SK-N-SH treated with all-trans-retinoic acid at 6 μM for 48 hours (cell line): ENCODE results near the gene EXOSC1.
A peak's percentile ranks its signal among the peaks of the same experiment; 100 is the strongest.

Source experiments
- ATAC-seq: fragments of 200-7000 bp; cut with Tn5 transposase; 3 replicates; pipeline ENCODE4 v1.9.1; 2020; ENCODE audit warnings: mild to moderate bottlenecking, moderate library complexity
- ARNTL ChIP-seq: fragments of 450-650 bp; formaldehyde crosslinking; IDR thresholded peaks from 2 replicates; pipeline ENCODE4 v1.5.0; 2020; ENCODE audit warnings: low read depth, mild to moderate bottlenecking, moderate library complexity, borderline replicate concordance
- CSDC2 ChIP-seq: fragments of 250-450 bp; sonication (Bioruptor Pico); IDR thresholded peaks from 2 replicates; pipeline ENCODE4 v1.5.0; 2020; ENCODE audit warnings: mild to moderate bottlenecking, moderate library complexity
- ISL1 ChIP-seq: fragments of 250-450 bp; sonication (Bioruptor Pico); IDR thresholded peaks from 2 replicates; pipeline ENCODE4 v2.1.2; 2022; ENCODE audit warnings: mild to moderate bottlenecking, moderate library complexity
- SNAI2 ChIP-seq: fragments of 250-450 bp; sonication (Bioruptor Pico); IDR thresholded peaks from 2 replicates; pipeline ENCODE4 v1.5.0; 2020; ENCODE audit warnings: mild to moderate bottlenecking, moderate library complexity
- TCF4 ChIP-seq: fragments of 250-450 bp; sonication (Bioruptor Pico); IDR thresholded peaks from 2 replicates; pipeline ENCODE4 v1.8.0; 2021; ENCODE audit warnings: mild to moderate bottlenecking, moderate library complexity, borderline replicate concordance
- ZC3H10 ChIP-seq: fragments of 250-450 bp; sonication (Bioruptor Pico); IDR thresholded peaks from 2 replicates; pipeline ENCODE4 v1.5.1; 2021; ENCODE audit warnings: mild to moderate bottlenecking, moderate library complexity
- ZFP3 ChIP-seq: fragments of 250-450 bp; sonication (Bioruptor Pico); IDR thresholded peaks from 2 replicates; pipeline ENCODE4 v1.5.0; 2020; ENCODE audit warnings: mild to moderate bottlenecking, moderate library complexity
- ZFP30 ChIP-seq: fragments of 450-650 bp; formaldehyde crosslinking; IDR thresholded peaks from 2 replicates; pipeline ENCODE4 v1.5.0; 2022; ENCODE audit warnings: mild to moderate bottlenecking, moderate library complexity
- ZNF8 ChIP-seq: fragments of 450-650 bp; formaldehyde crosslinking; IDR thresholded peaks from 2 replicates; pipeline ENCODE4 v1.5.0; 2020; ENCODE audit warnings: mild to moderate bottlenecking, moderate library complexity
- TF ChIP-seq, protein P1 (sequence below): fragments of 250-450 bp; sonication (Bioruptor Pico); IDR thresholded peaks from 2 replicates; pipeline ENCODE4 v1.5.1; 2020; ENCODE audit warnings: low read depth, mild to moderate bottlenecking, moderate library complexity
- TF ChIP-seq, protein P2 (sequence below): fragments of 250-450 bp; sonication (Bioruptor Pico); IDR thresholded peaks from 2 replicates; pipeline ENCODE4 v1.8.0; 2020; ENCODE audit warnings: mild to moderate bottlenecking, moderate library complexity, borderline replicate concordance
- TF ChIP-seq, protein P3 (sequence below): fragments of 250-450 bp; sonication (Bioruptor Pico); IDR thresholded peaks from 2 replicates; pipeline ENCODE4 v1.5.0; 2020; ENCODE audit warnings: mild to moderate bottlenecking, moderate library complexity
- TF ChIP-seq, protein P4 (sequence below): fragments of 250-450 bp; sonication (Bioruptor Pico); IDR thresholded peaks from 2 replicates; pipeline ENCODE4 v1.8.0; 2021; ENCODE audit warnings: low read depth, mild to moderate bottlenecking, moderate library complexity, borderline replicate concordance
- TF ChIP-seq, protein P5 (sequence below): fragments of 250-450 bp; sonication (Bioruptor Pico); IDR thresholded peaks from 2 replicates; pipeline ENCODE4 v1.5.1; 2021; ENCODE audit warnings: mild to moderate bottlenecking, moderate library complexity

EXOSC1 gene, protein sequence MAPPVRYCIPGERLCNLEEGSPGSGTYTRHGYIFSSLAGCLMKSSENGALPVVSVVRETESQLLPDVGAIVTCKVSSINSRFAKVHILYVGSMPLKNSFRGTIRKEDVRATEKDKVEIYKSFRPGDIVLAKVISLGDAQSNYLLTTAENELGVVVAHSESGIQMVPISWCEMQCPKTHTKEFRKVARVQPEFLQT

DNA sequence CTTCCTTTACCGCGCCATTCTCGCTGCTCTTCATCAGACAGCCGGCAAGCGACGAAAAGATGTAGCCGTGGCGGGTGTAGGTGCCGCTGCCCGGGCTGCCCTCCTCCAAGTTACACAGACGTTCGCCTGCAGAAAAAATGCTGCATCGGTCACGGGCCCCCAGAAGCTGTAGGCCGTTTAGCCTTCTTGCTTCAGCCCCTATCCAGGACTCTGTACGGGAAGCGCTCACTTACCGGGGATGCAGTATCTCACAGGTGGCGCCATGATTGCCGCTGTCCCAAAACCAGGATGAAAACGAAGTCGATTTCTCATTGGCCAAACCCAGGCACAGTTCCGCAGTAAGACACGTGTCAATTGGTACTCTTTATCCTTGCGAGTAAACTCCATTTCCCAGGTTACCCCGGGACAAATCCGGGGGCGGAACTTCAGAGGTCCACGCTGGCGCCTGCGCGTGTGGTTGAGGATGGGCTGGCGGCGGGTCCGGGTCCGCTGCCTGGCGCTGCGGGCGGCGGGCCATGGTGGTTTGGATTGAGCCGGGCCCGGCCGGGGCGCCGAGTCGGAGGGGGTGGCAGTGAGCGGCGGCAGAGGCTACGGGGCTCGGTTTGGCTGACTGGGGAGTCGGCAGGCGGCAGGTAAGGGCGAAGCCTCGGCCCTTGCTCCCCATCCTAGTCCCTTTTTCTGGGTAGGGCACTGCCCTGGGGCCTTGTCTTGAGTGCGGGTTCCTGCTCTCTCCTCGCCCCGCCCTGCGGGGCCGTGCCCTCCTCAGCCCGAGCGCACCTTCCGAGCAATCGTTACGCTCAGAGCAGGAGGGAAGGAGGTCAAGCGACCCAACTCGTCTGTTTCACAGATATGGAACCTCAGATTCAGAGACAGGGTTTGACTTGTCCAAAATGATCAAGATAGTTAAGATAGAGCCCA, at the start of gene EXOSC1, which contains the start of gene ZDHHC16:
EXOSC1 (minus strand) TSS at position 285 of the 918 bp plus-strand sequence; CDS start at position 264, 21 bp downstream.
ZDHHC16 (plus strand) TSS at position 454 of the 918 bp plus-strand sequence. CDS start 5,501 bp downstream, outside the sequence.
- ATAC-seq: peak; percentile 98
- TF ChIP-seq, protein P1, sequence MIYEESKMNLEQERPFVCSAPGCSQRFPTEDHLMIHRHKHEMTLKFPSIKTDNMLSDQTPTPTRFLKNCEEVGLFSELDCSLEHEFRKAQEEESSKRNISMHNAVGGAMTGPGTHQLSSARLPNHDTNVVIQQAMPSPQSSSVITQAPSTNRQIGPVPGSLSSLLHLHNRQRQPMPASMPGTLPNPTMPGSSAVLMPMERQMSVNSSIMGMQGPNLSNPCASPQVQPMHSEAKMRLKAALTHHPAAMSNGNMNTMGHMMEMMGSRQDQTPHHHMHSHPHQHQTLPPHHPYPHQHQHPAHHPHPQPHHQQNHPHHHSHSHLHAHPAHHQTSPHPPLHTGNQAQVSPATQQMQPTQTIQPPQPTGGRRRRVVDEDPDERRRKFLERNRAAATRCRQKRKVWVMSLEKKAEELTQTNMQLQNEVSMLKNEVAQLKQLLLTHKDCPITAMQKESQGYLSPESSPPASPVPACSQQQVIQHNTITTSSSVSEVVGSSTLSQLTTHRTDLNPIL: no peak
- no peak for TF ChIP-seq ISL1 (CRISPR knock-in tag)
- TF ChIP-seq, protein P2, sequence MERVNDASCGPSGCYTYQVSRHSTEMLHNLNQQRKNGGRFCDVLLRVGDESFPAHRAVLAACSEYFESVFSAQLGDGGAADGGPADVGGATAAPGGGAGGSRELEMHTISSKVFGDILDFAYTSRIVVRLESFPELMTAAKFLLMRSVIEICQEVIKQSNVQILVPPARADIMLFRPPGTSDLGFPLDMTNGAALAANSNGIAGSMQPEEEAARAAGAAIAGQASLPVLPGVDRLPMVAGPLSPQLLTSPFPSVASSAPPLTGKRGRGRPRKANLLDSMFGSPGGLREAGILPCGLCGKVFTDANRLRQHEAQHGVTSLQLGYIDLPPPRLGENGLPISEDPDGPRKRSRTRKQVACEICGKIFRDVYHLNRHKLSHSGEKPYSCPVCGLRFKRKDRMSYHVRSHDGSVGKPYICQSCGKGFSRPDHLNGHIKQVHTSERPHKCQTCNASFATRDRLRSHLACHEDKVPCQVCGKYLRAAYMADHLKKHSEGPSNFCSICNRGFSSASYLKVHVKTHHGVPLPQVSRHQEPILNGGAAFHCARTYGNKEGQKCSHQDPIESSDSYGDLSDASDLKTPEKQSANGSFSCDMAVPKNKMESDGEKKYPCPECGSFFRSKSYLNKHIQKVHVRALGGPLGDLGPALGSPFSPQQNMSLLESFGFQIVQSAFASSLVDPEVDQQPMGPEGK (CRISPR knock-in tag): no peak
- TF ChIP-seq, protein P3, sequence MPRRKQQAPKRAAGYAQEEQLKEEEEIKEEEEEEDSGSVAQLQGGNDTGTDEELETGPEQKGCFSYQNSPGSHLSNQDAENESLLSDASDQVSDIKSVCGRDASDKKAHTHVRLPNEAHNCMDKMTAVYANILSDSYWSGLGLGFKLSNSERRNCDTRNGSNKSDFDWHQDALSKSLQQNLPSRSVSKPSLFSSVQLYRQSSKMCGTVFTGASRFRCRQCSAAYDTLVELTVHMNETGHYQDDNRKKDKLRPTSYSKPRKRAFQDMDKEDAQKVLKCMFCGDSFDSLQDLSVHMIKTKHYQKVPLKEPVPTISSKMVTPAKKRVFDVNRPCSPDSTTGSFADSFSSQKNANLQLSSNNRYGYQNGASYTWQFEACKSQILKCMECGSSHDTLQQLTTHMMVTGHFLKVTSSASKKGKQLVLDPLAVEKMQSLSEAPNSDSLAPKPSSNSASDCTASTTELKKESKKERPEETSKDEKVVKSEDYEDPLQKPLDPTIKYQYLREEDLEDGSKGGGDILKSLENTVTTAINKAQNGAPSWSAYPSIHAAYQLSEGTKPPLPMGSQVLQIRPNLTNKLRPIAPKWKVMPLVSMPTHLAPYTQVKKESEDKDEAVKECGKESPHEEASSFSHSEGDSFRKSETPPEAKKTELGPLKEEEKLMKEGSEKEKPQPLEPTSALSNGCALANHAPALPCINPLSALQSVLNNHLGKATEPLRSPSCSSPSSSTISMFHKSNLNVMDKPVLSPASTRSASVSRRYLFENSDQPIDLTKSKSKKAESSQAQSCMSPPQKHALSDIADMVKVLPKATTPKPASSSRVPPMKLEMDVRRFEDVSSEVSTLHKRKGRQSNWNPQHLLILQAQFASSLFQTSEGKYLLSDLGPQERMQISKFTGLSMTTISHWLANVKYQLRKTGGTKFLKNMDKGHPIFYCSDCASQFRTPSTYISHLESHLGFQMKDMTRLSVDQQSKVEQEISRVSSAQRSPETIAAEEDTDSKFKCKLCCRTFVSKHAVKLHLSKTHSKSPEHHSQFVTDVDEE (CRISPR knock-in tag): no peak
- no peak for TF ChIP-seq TCF4 (CRISPR knock-in tag)

DNA sequence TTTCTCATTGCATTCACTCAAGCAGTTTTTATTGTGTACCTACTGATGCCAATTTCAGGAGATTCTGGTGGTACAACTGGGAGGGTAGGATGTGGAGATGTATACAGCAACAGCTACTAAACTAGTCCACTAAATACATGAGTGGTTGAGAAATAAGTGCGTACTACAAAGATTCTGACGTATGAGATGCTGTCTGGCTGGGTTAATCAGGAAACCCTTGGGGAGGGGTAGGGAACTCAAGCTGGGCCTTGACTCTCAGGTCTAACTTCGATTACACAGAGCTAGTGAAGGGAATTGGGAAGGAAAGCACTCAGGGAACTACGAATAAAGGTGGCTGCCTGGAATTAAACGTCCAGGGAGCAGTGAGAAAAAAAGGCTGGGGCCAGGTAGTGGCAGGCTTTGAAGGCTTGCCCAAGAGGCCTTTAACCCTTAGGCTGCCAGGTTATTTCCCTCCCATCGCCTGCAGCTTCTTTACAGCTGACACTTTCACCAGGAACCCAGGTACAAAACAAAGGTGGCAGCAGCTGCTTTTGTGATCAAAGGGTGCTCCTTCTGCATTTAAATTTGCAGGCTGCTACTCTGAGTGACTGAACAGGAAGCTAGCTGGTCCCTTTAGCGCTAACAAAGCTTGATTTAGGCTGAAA, 49.2 kb upstream of the EXOSC1 start:
- TF ChIP-seq, protein P4, sequence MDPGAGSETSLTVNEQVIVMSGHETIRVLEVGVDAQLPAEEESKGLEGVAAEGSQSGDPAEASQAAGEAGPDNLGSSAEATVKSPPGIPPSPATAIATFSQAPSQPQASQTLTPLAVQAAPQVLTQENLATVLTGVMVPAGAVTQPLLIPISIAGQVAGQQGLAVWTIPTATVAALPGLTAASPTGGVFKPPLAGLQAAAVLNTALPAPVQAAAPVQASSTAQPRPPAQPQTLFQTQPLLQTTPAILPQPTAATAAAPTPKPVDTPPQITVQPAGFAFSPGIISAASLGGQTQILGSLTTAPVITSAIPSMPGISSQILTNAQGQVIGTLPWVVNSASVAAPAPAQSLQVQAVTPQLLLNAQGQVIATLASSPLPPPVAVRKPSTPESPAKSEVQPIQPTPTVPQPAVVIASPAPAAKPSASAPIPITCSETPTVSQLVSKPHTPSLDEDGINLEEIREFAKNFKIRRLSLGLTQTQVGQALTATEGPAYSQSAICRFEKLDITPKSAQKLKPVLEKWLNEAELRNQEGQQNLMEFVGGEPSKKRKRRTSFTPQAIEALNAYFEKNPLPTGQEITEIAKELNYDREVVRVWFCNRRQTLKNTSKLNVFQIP (CRISPR knock-in tag): no peak
- TF ChIP-seq ZC3H10 (CRISPR knock-in tag) (no peak), CSDC2 (CRISPR knock-in tag) (no peak), ZFP30 (no peak), ZNF8 (CRISPR knock-in tag) (no peak)
- TF ChIP-seq, protein P5, sequence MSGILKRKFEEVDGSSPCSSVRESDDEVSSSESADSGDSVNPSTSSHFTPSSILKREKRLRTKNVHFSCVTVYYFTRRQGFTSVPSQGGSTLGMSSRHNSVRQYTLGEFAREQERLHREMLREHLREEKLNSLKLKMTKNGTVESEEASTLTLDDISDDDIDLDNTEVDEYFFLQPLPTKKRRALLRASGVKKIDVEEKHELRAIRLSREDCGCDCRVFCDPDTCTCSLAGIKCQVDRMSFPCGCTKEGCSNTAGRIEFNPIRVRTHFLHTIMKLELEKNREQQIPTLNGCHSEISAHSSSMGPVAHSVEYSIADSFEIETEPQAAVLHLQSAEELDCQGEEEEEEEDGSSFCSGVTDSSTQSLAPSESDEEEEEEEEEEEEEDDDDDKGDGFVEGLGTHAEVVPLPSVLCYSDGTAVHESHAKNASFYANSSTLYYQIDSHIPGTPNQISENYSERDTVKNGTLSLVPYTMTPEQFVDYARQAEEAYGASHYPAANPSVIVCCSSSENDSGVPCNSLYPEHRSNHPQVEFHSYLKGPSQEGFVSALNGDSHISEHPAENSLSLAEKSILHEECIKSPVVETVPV (CRISPR knock-in tag): no peak

DNA sequence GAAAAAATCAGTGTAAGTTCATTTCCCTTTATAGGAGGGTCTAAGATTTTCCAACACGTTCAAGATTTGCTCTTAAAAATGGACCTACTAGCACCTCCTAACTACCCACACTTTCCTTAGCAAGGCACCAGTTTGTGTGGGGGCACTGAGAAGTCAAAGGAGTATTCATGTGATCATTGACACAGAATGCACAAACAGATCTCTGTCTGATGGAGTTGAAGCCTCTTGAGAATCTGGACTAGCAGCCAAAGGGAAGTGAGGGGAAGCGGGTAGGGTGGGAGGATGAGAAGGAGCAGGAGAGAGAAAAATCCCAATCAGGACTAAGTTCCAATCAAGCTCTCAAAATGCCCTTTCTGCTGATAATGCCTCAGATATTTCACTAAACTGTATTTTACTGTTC, 48.3 kb upstream of the EXOSC1 start:
- TF ChIP-seq, protein P5 (CRISPR knock-in tag): no peak
- TF ChIP-seq ZNF8 (CRISPR knock-in tag) (no peak), SNAI2 (CRISPR knock-in tag) (no peak), ZFP3 (no peak), ARNTL (CRISPR knock-in tag) (no peak), ISL1 (CRISPR knock-in tag) (no peak)
- TF ChIP-seq, protein P3 (CRISPR knock-in tag): no peak
- TF ChIP-seq, protein P1: no peak
- ATAC-seq: no peak

More for the DNA sequence above, 49.2 kb upstream of the EXOSC1 start:
- ATAC-seq: no peak
